Measurements from ENCODE around the gene HBP1. TPM values are rescaled to one million over a fixed set of nuclear protein-coding genes. Genes with fewer than 3 reads are reported as not detected.

The HBP1 gene
- polyA plus RNA-seq, 3 donors, result 41.2 to 52.9 (median 44.7) TPM

GRCh38 chr7:107180378-107180777, 11.6 kb downstream of the HBP1 start:
- Histone ChIP-seq H3K4me1 (ENCODE audit: control insufficient read depth in 1 of 2, insufficient read depth in 2 of 2, low read length in 2 of 2) (no peaks in the 10 kb centered on the region), H3K27ac (ENCODE audit: low read depth in 1 of 2, low read length in 2 of 2) (no peak overlapping the region), H3K9ac (ENCODE audit: insufficient read depth, low read length, poor library complexity, severe bottlenecking) (no peak overlapping the region), H3K4me2 (replicated peaks; ENCODE audit: extremely low read depth, low read length, poor library complexity, severe bottlenecking) (no peak overlapping the region), H4K20me1 (ENCODE audit: insufficient read depth, low read length) (peaks cover 93% of the 10 kb centered on the region), H3K27me3 (ENCODE audit: control insufficient read depth in 2 of 2, insufficient read depth in 2 of 2, low read length in 2 of 2) (no peaks in the 10 kb centered on the region), H3K9me3 (replicated peaks in 1 of 2; ENCODE audit: control insufficient read depth in 1 of 2, insufficient read depth in 1 of 2, low read length in 2 of 2) (no peaks in the 10 kb centered on the region), H3K4me3 (replicated peaks in 1 of 3; ENCODE audit: low read depth in 2 of 3, low read length in 3 of 3) (no peak overlapping the region), H3K79me2 (ENCODE audit: insufficient read depth, low read length) (peaks cover 51% of the 10 kb centered on the region), H2AFZ (ENCODE audit: insufficient read depth, low read depth, low read length, poor library complexity, severe bottlenecking) (no peak overlapping the region), H3K36me3 (replicated peaks in 1 of 2; ENCODE audit: control insufficient read depth in 1 of 2, insufficient read depth in 2 of 2, low read length in 2 of 2) (peaks cover 51 to 60% of the 10 kb centered on the region in 2 donors)
- intact Hi-C loops (cut with micrococcal nuclease), result no loop called here
- 55% methylated on average over 1 of the region's 1 CpG for WGBS (ENCODE audit: insufficient coverage)
- Mint-ChIP-seq H3K9me3 (peaks cover 0 to 3% (median 0%) of the 10 kb centered on the region in 7 donors), H3K27ac (peak overlapping the region in 2 of 7 donors; percentile 0 to 51), H3K36me3 (peaks cover 43 to 62% of the 10 kb centered on the region in 2 donors), H3K4me3 (no peak overlapping the region), H3K4me1 (peaks cover 2% of the 10 kb centered on the region), H3K27me3 (ENCODE audit: low read depth in 3 of 3) (no peaks in the 10 kb centered on the region)
- no peak for TF ChIP-seq CTCF (IDR thresholded peaks at IDR 0.05)
- DNase-seq, result peak in 1 of 3 donors; percentile 42

- H3K4me3 ChIP-seq (replicated peaks in 1 of 3; ENCODE audit: low read depth in 2 of 3, low read length in 3 of 3), result no peak overlapping the region
- H4K20me1 ChIP-seq (ENCODE audit: insufficient read depth, low read length), result peaks cover 92% of the 10 kb centered on the region
- no peaks in the 10 kb centered on the region for H3K4me1 ChIP-seq (ENCODE audit: control insufficient read depth in 1 of 2, insufficient read depth in 2 of 2, low read length in 2 of 2)
- Mint-ChIP-seq H3K36me3 (peaks cover 50 to 69% of the 10 kb centered on the region in 2 donors), H3K27ac (no peak overlapping the region), H3K9me3 (no peaks in the 10 kb centered on the region), H3K4me3 (no peak overlapping the region), H3K4me1 (peaks cover 2% of the 10 kb centered on the region), H3K27me3 (ENCODE audit: low read depth in 3 of 3) (no peaks in the 10 kb centered on the region)
- H3K79me2 ChIP-seq (ENCODE audit: insufficient read depth, low read length), result peaks cover 43% of the 10 kb centered on the region
- peaks cover 59 to 68% of the 10 kb centered on the region in 2 donors for H3K36me3 ChIP-seq (replicated peaks in 1 of 2; ENCODE audit: control insufficient read depth in 1 of 2, insufficient read depth in 2 of 2, low read length in 2 of 2)
- no peaks in the 10 kb centered on the region for H3K27me3 ChIP-seq (ENCODE audit: control insufficient read depth in 2 of 2, insufficient read depth in 2 of 2, low read length in 2 of 2)
- no peak overlapping the region for H2AFZ ChIP-seq (ENCODE audit: insufficient read depth, low read depth, low read length, poor library complexity, severe bottlenecking)
- H3K9ac ChIP-seq (ENCODE audit: insufficient read depth, low read length, poor library complexity, severe bottlenecking), result no peak overlapping the region
- no CpG with 5 or more reads among the region's 5 CpGs for WGBS (ENCODE audit: insufficient coverage)
- no peak overlapping the region for H3K4me2 ChIP-seq (replicated peaks; ENCODE audit: extremely low read depth, low read length, poor library complexity, severe bottlenecking)
- DNase-seq, result no peak
- TF ChIP-seq CTCF (IDR thresholded peaks at IDR 0.05), result no peak
- H3K9me3 ChIP-seq (replicated peaks in 1 of 2; ENCODE audit: control insufficient read depth in 1 of 2, insufficient read depth in 1 of 2, low read length in 2 of 2), result no peaks in the 10 kb centered on the region
- intact Hi-C loops (cut with micrococcal nuclease), result no loop called here
- H3K27ac ChIP-seq (ENCODE audit: low read depth in 1 of 2, low read length in 2 of 2), result no peak overlapping the region
Measured at GRCh38 chr7:107181172-107181571, 12.4 kb downstream of the HBP1 start.
